ENCODE data around the gene MAP2K5.

MAP2K5 gene

DNA sequence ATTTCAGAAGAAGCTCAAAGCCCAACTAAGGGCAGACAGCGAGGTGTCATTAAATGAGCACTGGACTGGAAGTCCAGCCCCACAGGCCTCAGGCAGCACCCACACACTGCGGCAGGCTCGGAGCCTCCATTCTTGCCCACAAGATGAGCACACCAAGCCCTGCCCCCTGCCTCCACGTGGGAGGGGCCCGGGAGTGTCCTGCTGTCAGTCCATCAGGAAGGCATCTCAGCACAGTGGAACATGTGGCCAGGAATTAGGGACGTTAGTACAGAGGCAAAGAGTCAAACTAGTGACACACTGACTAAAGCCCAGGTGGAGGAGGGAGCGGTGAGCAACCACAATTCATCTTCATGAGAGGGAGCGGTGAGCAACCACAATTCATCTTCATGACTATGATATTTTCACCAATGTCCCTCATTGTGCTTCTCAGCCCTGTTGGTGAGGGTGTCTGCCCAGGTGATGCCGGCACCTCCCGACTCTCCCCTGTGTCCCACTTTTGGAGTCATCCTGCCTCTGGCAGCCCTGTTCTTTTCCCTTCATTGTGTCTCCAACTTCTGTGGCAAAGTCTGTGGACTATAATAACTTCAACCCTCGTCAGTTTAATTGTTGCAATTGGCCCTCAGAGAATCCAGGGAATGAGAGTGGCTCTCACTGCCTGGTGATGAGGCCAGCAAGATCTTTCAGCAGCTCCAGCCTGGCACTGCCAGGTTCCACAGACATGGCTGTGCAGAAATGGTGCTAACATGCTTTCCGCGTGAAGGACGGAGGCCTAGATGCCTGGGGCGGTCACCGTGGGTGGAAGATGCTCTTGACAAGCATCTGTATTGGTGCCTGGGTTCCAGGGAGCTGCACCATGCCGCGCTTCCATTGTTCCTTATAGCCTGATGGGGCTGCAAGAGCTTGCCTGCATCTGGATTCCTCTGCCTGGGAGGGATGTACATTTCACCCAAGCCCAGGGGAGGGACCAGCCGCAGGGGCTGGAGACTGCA lies 259.7 kb downstream of the MAP2K5 start:
- Histone ChIP-seq H2BK120ac (ENCODE audit: low read depth, low read length) (no peak overlapping the region), H4K8ac (ENCODE audit: low read depth, low read length) (no peak overlapping the region), H4K5ac (ENCODE audit: low read length) (no peak overlapping the region), H3K56ac (ENCODE audit: low read length) (no peak overlapping the region), H3K4me1 (ENCODE audit: control insufficient read depth, low read depth, low read length) (peaks cover 6% of the 10 kb centered on the region), H3K18ac (ENCODE audit: low read length) (no peak overlapping the region), H3K4ac (ENCODE audit: low read depth, low read length) (no peak overlapping the region), H3K79me2 (ENCODE audit: control insufficient read depth, insufficient read depth, low read length) (no peaks in the 10 kb centered on the region), H3K4me2 (ENCODE audit: low read length) (no peak overlapping the region), H3K27ac (ENCODE audit: low read depth, low read length) (no peak overlapping the region), H2AK5ac (ENCODE audit: low read length) (no peak overlapping the region), H3K27me3 (ENCODE audit: insufficient read depth, low read length, poor library complexity) (no peaks in the 10 kb centered on the region), H2BK15ac (replicated peaks; ENCODE audit: low read depth) (no peak overlapping the region), H3K79me1 (ENCODE audit: low read length) (no peaks in the 10 kb centered on the region), H3K23ac (ENCODE audit: low read length) (no peak overlapping the region), H3K9ac (ENCODE audit: low read length) (no peak overlapping the region), H3K4me3 (ENCODE audit: low read length) (no peak overlapping the region), H3K36me3 (ENCODE audit: control insufficient read depth, insufficient read depth, low read length) (no peaks in the 10 kb centered on the region), H2BK5ac (ENCODE audit: low read length) (no peak overlapping the region)
- WGBS (ENCODE audit: extremely low coverage, insufficient coverage, low lambda C conversion rate) = no CpG with 5 or more reads among the region's 19 CpGs
- no peak for DNase-seq

DNA sequence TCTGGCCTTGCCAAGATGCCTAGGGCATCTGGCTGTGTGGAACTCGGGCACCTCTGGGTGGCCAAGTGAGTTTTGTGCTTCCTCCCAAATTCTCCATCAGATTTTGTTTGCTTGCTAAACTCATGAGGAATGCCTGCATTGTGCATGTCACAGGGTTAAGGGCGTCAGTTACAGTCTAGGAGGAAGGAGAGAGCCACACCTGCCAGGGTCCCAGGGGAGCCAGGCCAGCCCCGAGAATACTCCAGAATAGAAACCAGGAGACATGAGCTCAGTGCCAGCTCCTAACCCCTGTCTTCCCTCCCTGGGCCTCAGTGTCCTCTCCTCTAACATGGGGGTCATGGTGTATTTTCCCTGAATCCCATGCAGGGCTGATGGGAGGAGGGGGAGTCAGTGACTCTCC lies 260.8 kb downstream of the MAP2K5 start:
- peaks cover 6% of the 10 kb centered on the region for H3K4me1 ChIP-seq (ENCODE audit: control insufficient read depth, low read depth, low read length)
- no peak overlapping the region for H3K9ac ChIP-seq (ENCODE audit: low read length)
- H3K27ac ChIP-seq (ENCODE audit: low read depth, low read length) = no peak overlapping the region
- H3K23ac ChIP-seq (ENCODE audit: low read length) = no peak overlapping the region
- H2BK15ac ChIP-seq (replicated peaks; ENCODE audit: low read depth) = no peak overlapping the region
- H4K5ac ChIP-seq (ENCODE audit: low read length) = no peak overlapping the region
- no peak overlapping the region for H2AK5ac ChIP-seq (ENCODE audit: low read length)
- H3K79me1 ChIP-seq (ENCODE audit: low read length) = no peaks in the 10 kb centered on the region
- H3K4ac ChIP-seq (ENCODE audit: low read depth, low read length) = no peak overlapping the region
- no peaks in the 10 kb centered on the region for H3K79me2 ChIP-seq (ENCODE audit: control insufficient read depth, insufficient read depth, low read length)
- no CpG with 5 or more reads among the region's 3 CpGs for WGBS (ENCODE audit: extremely low coverage, insufficient coverage, low lambda C conversion rate)
- H3K36me3 ChIP-seq (ENCODE audit: control insufficient read depth, insufficient read depth, low read length) = no peaks in the 10 kb centered on the region
- no peak overlapping the region for H4K8ac ChIP-seq (ENCODE audit: low read depth, low read length)
- no peaks in the 10 kb centered on the region for H3K27me3 ChIP-seq (ENCODE audit: insufficient read depth, low read length, poor library complexity)
- H2BK5ac ChIP-seq (ENCODE audit: low read length) = no peak overlapping the region
- no peak overlapping the region for H3K4me2 ChIP-seq (ENCODE audit: low read length)
- H3K4me3 ChIP-seq (ENCODE audit: low read length) = no peak overlapping the region
- no peak for DNase-seq
- no peak overlapping the region for H3K56ac ChIP-seq (ENCODE audit: low read length)
- H2BK120ac ChIP-seq (ENCODE audit: low read depth, low read length) = no peak overlapping the region
- no peak overlapping the region for H3K18ac ChIP-seq (ENCODE audit: low read length)

DNA sequence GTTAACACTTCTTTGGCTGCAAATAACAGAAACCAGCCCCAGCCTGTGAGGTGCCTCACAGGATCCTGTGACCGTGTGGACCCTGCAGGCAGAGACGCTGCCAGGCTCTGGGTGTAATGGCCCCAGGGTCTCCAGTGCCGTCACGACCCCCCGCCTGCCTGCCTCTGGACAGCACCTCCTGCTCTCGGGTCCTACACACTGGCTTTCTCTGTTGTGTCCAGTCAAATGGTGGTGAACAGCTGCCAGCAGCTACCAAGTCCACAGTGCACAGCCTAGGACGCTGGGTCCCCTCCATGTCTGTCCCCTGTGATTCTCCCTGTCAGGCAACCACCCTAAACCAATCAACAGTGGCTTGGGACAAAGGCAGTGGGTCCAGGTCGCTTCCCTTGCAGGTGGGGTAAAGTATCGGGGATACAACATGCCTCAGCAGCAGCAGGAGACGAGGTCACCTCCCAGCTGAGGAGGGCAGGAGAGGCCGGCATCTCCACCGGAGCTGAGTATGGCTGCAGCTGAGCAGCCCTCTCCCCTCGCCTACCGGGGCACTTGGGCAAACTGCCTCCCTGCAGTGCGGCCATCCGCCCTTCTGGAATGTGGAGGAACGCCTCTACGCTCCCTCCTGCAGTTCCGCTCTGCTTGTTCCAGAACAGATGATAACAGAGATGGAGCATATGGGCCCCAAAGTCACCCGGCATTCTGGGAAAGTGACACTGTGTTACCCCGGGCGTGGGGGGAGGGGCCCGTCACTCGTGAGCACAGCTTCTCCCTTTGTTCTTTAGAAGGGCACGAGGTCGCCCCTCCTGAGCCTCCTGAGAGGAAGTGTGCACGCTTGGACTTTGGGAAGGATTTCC lies 261.7 kb downstream of the MAP2K5 start:
- H3K27me3 ChIP-seq (ENCODE audit: insufficient read depth, low read length, poor library complexity) = no peaks in the 10 kb centered on the region
- H2AK5ac ChIP-seq (ENCODE audit: low read length) = no peak overlapping the region
- H3K4ac ChIP-seq (ENCODE audit: low read depth, low read length) = no peak overlapping the region
- no peaks in the 10 kb centered on the region for H3K36me3 ChIP-seq (ENCODE audit: control insufficient read depth, insufficient read depth, low read length)
- no peak overlapping the region for H2BK5ac ChIP-seq (ENCODE audit: low read length)
- H4K5ac ChIP-seq (ENCODE audit: low read length) = no peak overlapping the region
- no peak overlapping the region for H3K9ac ChIP-seq (ENCODE audit: low read length)
- no peak overlapping the region for H2BK120ac ChIP-seq (ENCODE audit: low read depth, low read length)
- no peak overlapping the region for H3K27ac ChIP-seq (ENCODE audit: low read depth, low read length)
- H3K79me2 ChIP-seq (ENCODE audit: control insufficient read depth, insufficient read depth, low read length) = no peaks in the 10 kb centered on the region
- H4K8ac ChIP-seq (ENCODE audit: low read depth, low read length) = no peak overlapping the region
- H3K56ac ChIP-seq (ENCODE audit: low read length) = peak overlapping the region; percentile 27
- H2BK15ac ChIP-seq (replicated peaks; ENCODE audit: low read depth) = no peak overlapping the region
- no peak overlapping the region for H3K4me2 ChIP-seq (ENCODE audit: low read length)
- peak; percentile 83 for DNase-seq
- peaks cover 6% of the 10 kb centered on the region for H3K4me1 ChIP-seq (ENCODE audit: control insufficient read depth, low read depth, low read length)
- no peak overlapping the region for H3K18ac ChIP-seq (ENCODE audit: low read length)
- no peak overlapping the region for H3K4me3 ChIP-seq (ENCODE audit: low read length)
- no peaks in the 10 kb centered on the region for H3K79me1 ChIP-seq (ENCODE audit: low read length)
- no peak overlapping the region for H3K23ac ChIP-seq (ENCODE audit: low read length)
- WGBS (ENCODE audit: extremely low coverage, insufficient coverage, low lambda C conversion rate) = no CpG with 5 or more reads among the region's 27 CpGs

GRCh38 chr15:67805008-67805665 lies 262.6 kb downstream of the MAP2K5 start:
- WGBS (ENCODE audit: extremely low coverage, insufficient coverage, low lambda C conversion rate) = no CpG with 5 or more reads among the region's 17 CpGs

DNA sequence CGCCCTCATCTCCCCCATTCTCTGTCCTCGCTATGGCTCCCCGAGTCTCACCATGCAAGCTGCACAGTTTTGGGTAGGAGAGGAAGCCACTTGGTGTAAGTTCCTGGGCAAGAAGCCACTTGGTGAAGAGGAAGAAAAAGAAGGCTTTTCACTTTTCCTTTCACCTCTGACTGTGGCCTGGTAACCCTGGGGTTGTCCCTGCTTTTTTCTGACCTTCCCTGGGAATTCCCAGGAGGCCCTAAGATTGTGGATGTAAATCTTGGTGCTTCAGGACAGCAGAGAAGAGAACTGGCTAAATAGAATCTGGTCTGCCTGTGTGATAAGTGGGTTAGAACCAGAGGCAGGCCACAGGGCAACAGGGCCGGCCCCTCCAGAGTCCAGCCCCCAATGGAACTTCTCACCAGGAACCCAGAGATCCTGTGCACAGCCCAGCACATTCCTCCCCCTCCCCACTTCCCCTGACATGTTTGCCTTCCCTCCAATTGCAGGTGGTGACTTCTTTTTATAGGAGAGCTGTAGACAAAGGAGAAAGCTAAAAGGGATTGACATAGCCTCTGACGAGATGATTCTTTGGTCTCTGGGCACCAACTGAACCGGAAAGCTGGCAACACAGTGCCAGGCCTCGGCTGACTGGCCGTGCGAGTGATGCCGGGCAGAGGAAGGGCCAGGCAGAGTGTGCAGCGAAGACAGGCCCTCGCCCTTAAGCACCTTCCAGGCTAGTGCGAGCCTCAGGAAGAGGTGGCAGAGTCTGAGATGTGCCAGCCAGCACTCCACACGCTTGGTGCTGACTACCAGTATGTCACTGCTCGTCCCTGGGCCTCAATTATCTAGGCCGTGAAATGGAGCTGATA lies 263.4 kb downstream of the MAP2K5 start:
- peaks cover 6% of the 10 kb centered on the region for H3K4me1 ChIP-seq (ENCODE audit: control insufficient read depth, low read depth, low read length)
- H2BK15ac ChIP-seq (replicated peaks; ENCODE audit: low read depth) = no peak overlapping the region
- H2BK5ac ChIP-seq (ENCODE audit: low read length) = no peak overlapping the region
- no peak overlapping the region for H3K27ac ChIP-seq (ENCODE audit: low read depth, low read length)
- H3K23ac ChIP-seq (ENCODE audit: low read length) = peak overlapping the region; percentile 6
- no peak overlapping the region for H2BK120ac ChIP-seq (ENCODE audit: low read depth, low read length)
- no peak overlapping the region for H3K4me2 ChIP-seq (ENCODE audit: low read length)
- no peaks in the 10 kb centered on the region for H3K79me2 ChIP-seq (ENCODE audit: control insufficient read depth, insufficient read depth, low read length)
- no peaks in the 10 kb centered on the region for H3K27me3 ChIP-seq (ENCODE audit: insufficient read depth, low read length, poor library complexity)
- H3K4ac ChIP-seq (ENCODE audit: low read depth, low read length) = no peak overlapping the region
- H3K4me3 ChIP-seq (ENCODE audit: low read length) = no peak overlapping the region
- no peaks in the 10 kb centered on the region for H3K36me3 ChIP-seq (ENCODE audit: control insufficient read depth, insufficient read depth, low read length)
- no CpG with 5 or more reads among the region's 16 CpGs for WGBS (ENCODE audit: extremely low coverage, insufficient coverage, low lambda C conversion rate)
- DNase-seq = no peak
- H3K18ac ChIP-seq (ENCODE audit: low read length) = no peak overlapping the region
- no peak overlapping the region for H4K5ac ChIP-seq (ENCODE audit: low read length)
- no peak overlapping the region for H3K9ac ChIP-seq (ENCODE audit: low read length)
- H2AK5ac ChIP-seq (ENCODE audit: low read length) = no peak overlapping the region
- H4K8ac ChIP-seq (ENCODE audit: low read depth, low read length) = no peak overlapping the region
- H3K56ac ChIP-seq (ENCODE audit: low read length) = no peak overlapping the region
- H3K79me1 ChIP-seq (ENCODE audit: low read length) = no peaks in the 10 kb centered on the region

More at GRCh38 chr15:67805008-67805665, 262.6 kb downstream of the MAP2K5 start:
- H3K18ac ChIP-seq (ENCODE audit: low read length) = no peak overlapping the region
- H3K27ac ChIP-seq (ENCODE audit: low read depth, low read length) = no peak overlapping the region
- no peaks in the 10 kb centered on the region for H3K79me2 ChIP-seq (ENCODE audit: control insufficient read depth, insufficient read depth, low read length)
- H4K8ac ChIP-seq (ENCODE audit: low read depth, low read length) = no peak overlapping the region
- no peak overlapping the region for H2BK15ac ChIP-seq (replicated peaks; ENCODE audit: low read depth)
- no peak overlapping the region for H2BK120ac ChIP-seq (ENCODE audit: low read depth, low read length)
- no peak overlapping the region for H3K4me2 ChIP-seq (ENCODE audit: low read length)
- H3K23ac ChIP-seq (ENCODE audit: low read length) = peak overlapping the region; percentile 6
- no peaks in the 10 kb centered on the region for H3K36me3 ChIP-seq (ENCODE audit: control insufficient read depth, insufficient read depth, low read length)
- no peak for DNase-seq
- no peaks in the 10 kb centered on the region for H3K79me1 ChIP-seq (ENCODE audit: low read length)
- H3K4me1 ChIP-seq (ENCODE audit: control insufficient read depth, low read depth, low read length) = peaks cover 6% of the 10 kb centered on the region
- H4K5ac ChIP-seq (ENCODE audit: low read length) = no peak overlapping the region
- H3K4ac ChIP-seq (ENCODE audit: low read depth, low read length) = no peak overlapping the region
- no peak overlapping the region for H2BK5ac ChIP-seq (ENCODE audit: low read length)
- H2AK5ac ChIP-seq (ENCODE audit: low read length) = peak overlapping the region; percentile 33
- H3K27me3 ChIP-seq (ENCODE audit: insufficient read depth, low read length, poor library complexity) = no peaks in the 10 kb centered on the region
- no peak overlapping the region for H3K4me3 ChIP-seq (ENCODE audit: low read length)
- no peak overlapping the region for H3K9ac ChIP-seq (ENCODE audit: low read length)
- H3K56ac ChIP-seq (ENCODE audit: low read length) = no peak overlapping the region
